GM12864 (cell line): Measurements from ENCODE around the gene COL11A2.

Source experiments
- DNase-seq: peaks from one replicate; pipeline ENCODE4 v3.0.0-alpha.2; 2011; ENCODE audit warnings: low read depth
- H3K4me3 ChIP-seq: 2 replicates; pipeline ENCODE4 v1.5.1; 2011; ENCODE audit warnings: mild to moderate bottlenecking, low read depth, low read length, control low read depth
- CTCF ChIP-seq: IDR thresholded peaks from 2 replicates; pipeline ENCODE4 v1.5.1; 2011; ENCODE audit warnings: low read depth, mild to moderate bottlenecking, moderate library complexity, low read length, control low read depth, inconsistent platforms; ENCODE audit errors: missing control alignments

COL11A2 gene

GRCh38 chr6:33191383-33192104 is 723 bp downstream of the COL11A2 start:
- TF ChIP-seq CTCF, result no peak
- no peak overlapping the region for H3K4me3 ChIP-seq
- no peak for DNase-seq

GRCh38 chr6:33190504-33191107 is 1.7 kb downstream of the COL11A2 start:
- no peak overlapping the region for H3K4me3 ChIP-seq
- TF ChIP-seq CTCF, result no peak
- no peak for DNase-seq

- no peak for TF ChIP-seq CTCF
- DNase-seq, result no peak
- H3K4me3 ChIP-seq, result no peak overlapping the region
These were observed 2.4 kb downstream of the COL11A2 start for GRCh38 chr6:33189625-33190448.

- TF ChIP-seq CTCF, result no peak
- H3K4me3 ChIP-seq, result no peak overlapping the region
These were observed 3.1 kb downstream of the COL11A2 start for GRCh38 chr6:33189164-33189563.

GRCh38 chr6:33187809-33188208 is 4.5 kb downstream of the COL11A2 start:
- TF ChIP-seq CTCF, result no peak
- DNase-seq, result no peak
- no peak overlapping the region for H3K4me3 ChIP-seq

More at GRCh38 chr6:33189164-33189563, 3.1 kb downstream of the COL11A2 start:
- DNase-seq, result no peak

- no peak for DNase-seq
- no peak for TF ChIP-seq CTCF
- H3K4me3 ChIP-seq, result no peak overlapping the region
These were observed 6.5 kb downstream of the COL11A2 start for GRCh38 chr6:33185654-33186187.
